HG03521 (cell line): Measurements from ENCODE around the gene ABI1.
A peak's percentile ranks its signal among the peaks of the same experiment; 100 is the strongest.
"Not testable (repeated sequence)": the region's sequence is repeated elsewhere in the genome, so short reads cannot be mapped to it uniquely, and the experiment has no call there.

Experiments used
- ATAC-seq: cut with Tn5 transposase; IDR thresholded peaks from one replicate; pipeline ENCODE4 v1.9.1; 2021; ENCODE audit warnings: mild to moderate bottlenecking, moderate library complexity; ENCODE audit not compliant: unreplicated experiment

The ABI1 gene

DNA sequence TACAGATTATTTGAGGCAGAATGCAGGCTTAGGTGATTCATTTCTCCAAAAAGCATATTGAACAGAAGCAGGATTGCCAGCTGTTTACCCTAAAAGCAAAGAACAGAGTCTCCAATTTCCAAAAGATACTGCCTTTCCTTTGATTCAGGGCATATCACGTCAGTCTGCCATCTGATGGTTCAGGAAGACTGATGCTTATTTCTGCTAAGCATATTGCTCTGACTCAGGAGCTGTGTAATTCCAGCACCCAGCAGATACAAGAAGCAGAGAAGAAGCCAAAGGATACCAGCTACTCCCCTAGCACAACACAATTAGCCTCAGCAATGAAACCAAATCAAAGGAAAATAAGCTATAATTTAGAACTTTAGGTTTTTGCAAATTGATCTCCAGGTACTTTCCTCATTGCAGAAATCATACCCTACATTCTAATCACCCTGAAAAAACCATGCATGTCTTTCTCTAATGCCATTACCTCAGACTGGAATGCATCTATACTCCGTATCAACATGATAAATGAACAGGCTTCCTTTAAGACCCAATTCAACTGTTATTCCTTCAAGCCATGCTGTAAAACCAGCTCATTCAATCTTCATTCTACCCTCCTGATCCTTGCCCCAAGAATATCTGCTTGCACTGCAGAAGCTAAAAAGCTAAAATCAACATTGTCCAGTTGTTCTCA, 55.1 kb downstream of the ABI1 start:
- ATAC-seq: no peak

DNA sequence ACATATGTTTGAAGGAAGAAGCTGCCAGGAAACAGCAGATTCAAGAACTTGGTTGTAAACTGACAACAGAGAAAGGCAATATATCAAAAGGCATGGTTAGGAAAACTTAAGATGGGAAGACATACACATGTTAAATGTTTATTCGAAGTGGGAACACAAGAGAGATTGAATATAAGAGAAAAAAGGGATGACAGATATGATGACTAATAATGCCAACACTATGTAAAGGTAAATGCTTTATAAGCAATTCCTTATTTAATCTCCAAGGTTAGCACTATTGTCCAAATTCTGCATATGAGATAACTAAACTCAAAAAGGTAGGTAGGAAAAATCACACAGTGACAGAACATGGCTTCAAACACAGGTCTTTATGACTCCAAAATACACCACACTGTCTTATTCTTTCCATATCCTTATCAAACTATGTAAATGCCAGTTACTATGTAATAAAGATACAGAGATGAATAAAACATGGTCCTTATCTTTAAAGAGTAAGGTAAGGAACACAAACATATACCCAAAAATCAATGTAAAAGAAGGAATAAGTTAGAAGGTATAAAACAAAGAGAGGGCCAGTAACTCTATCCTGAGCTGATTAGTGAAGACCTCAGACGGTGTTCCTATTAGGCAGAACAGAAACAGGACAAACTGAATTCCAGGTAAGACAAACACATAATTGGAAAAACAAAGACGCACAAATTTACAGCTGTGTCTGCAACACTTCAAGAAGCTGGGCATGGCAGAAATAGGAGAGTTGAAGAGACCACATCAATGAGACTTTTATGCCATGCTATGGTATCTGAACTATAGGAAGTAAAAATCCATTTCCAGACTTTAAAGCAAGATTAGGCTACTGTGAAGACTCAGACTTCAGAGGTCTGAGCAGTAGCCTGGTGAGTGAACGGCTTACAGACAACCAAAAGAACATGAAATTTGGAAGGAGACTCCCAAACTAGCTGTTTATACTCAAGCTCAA, 56.1 kb downstream of the ABI1 start:
- no peak for ATAC-seq

DNA sequence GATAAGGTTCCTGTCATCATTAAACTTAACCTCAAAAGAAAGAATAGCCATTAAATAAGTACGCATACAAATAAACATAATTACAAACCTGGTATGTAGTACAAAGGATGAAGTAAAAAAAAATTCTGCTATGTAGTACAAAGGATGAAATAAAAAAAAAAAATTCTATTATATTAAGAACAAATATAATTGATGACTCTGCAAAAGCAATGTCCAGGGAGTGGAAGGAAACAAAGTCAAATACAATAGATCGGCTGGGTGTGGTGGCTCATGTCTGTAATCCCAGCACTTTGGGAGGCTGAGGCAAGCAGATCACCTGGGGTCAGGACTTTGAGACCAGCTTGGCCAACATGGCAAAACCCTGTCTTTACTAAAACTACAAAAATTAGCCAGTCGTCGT, 56.9 kb downstream of the ABI1 start:
- ATAC-seq: no peak

DNA sequence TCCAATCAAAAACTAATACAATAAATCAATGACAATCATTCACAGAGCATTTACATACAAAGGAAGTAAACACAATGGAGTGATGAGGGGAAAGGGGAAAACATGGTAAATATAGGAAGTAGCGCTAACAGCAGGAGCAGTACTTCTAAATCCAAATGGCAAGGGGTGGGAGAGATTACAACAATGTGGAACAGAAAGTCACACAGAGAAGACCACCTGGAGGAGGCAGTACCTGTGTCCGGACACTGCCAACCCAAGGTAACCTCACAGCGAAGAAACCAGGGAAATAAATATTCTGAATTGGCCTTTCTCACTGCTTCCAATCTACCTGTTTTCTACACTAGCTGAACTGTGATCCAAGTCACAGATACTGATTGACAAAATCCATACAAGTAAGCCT, 58.2 kb downstream of the ABI1 start:
- no peak for ATAC-seq

DNA sequence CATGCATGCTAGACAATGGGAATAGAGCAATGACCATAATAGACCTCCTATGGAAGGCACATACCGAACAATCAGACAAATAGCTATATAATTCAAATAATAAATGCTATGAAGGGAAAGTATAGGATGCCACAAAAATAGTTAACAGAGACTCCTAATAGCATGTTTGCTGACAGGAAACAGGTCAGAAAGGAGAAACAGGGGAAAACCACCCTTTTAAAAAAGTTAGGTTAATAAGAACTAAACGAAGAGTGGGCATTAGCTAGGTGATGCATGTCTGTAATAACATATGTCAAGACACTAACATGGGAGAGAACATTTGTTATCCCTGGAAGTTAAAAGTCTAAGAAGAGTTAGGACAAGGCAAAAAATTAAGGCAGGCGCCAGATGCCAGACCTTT, 58.9 kb downstream of the ABI1 start:
- no peak for ATAC-seq

DNA sequence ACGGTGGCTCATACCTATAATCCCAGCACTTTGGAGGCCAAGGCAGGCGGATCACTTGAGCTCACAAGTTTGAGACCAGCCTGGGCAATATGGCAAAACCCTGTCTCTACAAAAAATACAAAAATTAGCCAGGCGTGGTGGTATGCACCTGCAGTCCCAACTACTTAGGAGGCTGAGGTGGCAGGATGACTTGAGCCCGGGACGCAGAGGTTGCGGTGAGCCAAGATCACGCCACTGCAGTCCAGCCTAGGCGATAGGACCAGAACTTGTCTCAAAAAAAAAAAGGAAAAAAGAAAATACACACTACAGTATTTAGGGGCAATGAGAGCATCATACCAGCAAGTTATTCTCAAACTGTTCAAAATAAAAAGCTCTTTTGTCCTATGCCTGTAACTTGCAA, 59.5 kb downstream of the ABI1 start:
- ATAC-seq: no peak

DNA sequence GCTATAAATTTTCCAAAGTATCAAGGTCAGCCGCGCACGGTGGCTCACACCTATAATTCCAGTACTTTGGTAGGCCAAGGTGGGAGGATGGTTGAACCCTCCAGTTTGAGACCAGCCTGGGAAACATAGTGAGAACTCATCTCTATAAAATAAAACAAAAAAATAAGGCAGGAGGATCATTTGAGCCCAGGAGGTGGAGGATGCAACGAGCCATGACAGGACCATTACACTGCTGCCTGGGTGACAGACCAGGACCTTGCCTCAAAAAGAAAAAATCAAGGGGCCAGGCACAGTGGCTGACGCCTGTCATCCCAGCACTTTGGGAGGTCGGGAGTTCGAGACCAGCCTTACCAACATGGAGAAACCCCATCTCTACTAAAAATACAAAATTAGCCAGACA, 60.3 kb downstream of the ABI1 start:
- no peak for ATAC-seq

DNA sequence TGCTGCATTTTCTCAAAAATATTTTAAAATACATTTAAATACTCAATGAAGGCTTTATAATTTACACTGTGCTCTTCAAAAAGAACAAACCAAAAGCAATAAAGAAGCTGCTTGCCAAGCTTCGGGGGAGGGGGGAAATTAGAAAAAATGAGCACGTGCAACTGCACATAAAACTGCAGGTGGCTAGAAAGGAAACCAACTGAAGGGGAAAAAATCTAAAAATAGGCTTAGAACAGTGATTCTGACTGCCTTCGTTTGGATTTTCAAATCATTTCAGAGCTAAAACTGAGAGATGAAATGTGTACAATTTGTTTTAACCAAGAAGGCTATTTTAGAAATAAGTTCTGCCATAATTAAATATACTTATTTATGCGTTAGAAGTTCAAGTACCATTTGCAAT, 61.4 kb downstream of the ABI1 start:
- ATAC-seq: peak; percentile 52

DNA sequence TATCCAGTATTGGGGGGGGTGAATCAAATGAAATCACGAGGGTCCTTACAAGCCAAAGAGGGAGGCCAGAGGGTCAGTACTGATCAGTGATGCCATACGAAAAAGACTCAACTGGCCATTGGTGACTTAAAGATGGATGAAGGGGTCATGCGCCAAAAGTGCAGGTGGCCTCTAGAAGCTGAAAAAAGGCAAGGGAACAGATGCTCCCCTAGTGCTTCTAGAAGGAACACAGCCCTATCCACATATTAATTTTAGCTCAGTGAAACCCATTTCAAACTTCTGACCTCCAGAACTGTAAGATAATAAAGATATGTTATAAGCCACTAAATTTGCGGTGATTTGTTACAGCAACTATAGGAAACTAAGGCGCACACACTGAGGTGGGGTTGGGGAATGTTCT, 62.5 kb downstream of the ABI1 start:
- no peak for ATAC-seq

DNA sequence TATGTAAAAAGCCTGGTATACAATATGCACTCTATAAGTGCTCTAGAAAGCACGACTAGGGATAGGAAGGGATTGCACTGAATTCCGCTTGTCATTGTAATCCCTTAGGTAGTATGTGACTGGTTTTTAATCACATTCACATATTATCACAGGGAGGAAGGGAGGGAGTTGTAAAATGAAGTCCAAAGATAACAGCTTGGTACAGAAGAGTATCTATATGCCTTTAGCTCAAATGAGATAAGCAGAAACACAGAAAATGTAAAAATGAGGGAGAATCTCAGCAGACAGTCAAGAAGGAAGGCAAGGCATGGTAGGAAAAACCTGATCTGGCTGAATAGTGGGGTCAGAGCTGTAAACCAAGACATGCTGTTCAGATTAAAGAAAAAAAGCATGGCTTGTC, 63.4 kb downstream of the ABI1 start:
- no peak for ATAC-seq

DNA sequence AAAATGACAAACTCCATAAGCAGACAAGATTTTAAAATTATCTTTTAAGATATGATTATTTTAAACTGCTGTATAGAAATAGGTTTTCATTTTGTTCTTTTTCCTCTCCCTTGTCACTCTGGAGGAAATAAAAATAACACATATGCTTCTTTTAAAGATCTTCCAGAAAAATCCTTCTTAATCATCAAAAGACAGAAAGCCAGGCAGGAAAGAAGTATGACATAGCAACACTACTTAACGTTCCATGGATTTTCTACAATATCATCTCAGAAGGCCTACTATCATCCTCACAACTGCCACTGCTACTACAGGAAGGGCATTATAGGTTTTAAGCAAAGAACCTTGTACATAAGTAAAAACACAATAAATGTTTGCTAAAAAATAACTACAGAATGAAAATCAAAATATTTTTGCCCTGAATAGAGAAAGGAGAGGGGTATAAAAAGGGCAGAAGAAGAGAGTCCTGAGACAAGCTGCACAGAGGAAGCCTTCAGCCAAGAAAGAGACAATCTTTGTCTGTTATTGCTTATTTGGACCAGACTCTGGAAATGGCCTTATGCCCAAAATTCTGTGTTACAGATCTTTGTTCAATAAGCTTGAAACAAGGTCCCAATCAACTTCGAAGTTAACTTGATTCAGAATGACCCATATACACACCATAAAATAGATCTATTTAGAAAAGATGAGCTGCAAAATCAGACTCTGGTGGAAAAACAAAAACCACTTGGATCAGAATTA, 67.8 kb downstream of the ABI1 start:
- ATAC-seq: no peak

DNA sequence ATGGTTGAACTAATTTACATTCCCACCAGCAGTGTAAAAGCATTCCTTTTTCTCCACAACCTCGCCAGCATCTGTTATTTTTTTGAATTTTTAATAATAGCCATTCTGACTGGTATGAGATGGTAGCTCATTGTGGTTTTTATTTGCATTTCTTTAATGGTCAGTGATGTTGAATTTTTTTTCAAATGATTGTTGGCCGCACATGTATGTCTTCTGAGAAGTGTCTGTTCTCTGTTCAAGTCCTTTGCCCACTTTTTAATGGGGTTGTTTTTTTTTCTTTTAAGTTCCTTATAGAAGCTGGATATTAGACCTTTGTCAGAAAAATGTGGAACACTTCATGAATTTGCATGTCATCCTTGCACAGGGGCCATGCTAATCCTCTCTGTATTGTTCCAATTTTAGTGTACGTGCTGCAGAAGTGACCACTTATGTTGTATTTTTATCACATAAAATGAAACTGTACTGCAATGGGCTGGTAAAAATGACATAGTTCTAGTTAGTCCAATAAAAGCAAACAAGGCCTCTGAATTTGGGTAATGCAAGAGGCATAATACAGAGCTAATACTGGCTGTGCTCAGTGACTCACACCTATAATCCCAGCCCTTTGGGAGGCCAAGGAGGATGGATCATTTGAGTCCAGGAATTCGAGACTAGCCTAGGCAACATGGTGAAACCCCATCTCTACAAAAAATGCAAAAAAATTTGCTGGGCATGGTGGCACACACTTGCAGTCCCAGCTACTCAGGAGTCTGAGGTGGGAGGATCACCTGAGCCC, 70.3 kb downstream of the ABI1 start:
- no peak for ATAC-seq

DNA sequence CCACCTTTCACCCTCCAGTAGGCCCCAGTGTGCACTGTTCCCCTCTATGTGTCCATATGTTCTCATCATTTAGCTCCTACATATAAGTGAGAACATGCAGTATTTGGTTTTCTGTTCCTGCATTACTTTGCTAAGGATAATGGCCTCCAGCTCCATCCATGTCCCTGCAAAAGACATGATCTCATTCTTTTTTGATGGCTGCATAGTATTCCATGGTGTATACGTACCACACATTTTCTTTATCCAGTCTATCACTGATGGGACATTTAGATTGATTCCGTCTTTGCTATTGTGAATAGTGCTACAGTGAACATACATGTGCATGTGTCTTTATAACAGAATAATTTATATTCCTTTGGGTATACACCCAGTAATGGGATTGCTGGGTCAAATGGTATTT, 71.0 kb downstream of the ABI1 start:
- not testable (repeated sequence) for ATAC-seq

DNA sequence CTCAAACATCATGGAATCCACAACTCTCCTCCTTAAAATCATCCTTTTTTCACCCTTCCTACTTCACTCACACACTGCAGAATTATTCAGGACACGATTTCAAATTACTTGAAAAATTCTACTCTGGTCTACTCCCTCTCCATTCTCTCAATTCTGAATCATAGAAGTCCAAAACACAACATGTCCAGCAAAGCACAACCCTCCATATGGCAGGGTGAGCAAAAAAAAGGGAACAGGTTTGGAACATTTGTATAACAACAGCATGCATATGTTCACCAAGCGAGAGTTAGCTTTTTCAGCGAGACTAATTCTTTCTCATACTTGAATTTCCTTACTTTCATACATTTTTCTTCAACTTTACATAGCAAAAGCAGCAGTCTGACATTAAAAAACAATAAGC, 73.4 kb downstream of the ABI1 start:
- ATAC-seq: no peak

DNA sequence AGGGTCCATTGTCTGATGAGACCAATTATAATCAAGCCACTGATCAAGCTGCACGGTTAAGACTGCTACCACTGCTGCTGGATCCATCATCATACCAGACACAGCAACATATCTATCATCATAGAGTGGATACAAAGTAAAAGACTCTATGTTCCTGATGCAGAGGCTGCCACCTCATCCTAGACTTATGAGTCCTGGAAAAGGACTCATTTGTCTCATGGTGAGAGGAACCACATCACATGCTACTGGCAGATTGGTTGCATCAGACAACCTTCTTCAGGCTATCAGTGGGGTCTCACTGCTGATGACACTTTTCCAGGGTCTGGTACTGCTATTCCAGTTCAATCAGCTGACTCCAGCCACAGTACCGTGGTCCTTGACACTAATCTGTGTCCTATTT, 79.0 kb downstream of the ABI1 start:
- peak; percentile 9 for ATAC-seq

DNA sequence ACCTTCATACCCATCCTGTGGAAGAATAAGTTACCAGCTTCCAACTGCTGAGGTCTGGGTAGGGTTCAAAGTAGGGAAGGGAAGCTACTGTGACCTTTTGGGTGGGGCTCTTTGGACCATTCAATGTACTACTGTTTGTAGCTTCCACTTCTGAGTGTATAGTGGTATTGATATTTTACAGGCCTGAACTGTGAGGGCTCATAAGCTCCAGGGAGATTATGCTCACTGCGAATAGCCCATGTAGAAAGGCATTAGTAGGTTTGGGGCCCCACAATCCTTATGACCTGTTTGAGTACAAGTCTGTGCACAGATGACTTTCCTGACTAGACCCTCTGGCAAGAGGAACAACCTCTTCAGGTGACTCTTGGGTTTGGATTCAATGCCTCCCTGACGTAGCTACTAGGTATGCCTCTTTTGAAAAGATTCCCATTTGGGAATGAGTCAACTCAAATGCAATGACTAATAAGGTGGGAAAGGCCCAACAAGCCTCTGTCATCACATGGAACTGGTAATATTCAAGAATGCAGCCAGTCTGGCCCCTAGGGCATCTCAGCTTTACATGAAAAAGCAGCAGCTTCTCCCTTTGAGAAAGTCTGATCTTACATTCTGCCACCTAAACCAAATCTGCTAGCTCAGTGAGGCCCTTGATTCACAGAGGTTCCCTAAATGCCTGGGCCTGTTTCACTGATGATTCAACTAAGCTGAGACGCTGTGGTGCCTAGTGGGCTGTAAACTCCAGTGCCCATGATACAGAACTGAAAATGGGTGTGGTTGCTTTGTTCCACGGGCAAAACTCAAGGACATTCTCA, 79.8 kb downstream of the ABI1 start:
- ATAC-seq: peak; percentile 53

DNA sequence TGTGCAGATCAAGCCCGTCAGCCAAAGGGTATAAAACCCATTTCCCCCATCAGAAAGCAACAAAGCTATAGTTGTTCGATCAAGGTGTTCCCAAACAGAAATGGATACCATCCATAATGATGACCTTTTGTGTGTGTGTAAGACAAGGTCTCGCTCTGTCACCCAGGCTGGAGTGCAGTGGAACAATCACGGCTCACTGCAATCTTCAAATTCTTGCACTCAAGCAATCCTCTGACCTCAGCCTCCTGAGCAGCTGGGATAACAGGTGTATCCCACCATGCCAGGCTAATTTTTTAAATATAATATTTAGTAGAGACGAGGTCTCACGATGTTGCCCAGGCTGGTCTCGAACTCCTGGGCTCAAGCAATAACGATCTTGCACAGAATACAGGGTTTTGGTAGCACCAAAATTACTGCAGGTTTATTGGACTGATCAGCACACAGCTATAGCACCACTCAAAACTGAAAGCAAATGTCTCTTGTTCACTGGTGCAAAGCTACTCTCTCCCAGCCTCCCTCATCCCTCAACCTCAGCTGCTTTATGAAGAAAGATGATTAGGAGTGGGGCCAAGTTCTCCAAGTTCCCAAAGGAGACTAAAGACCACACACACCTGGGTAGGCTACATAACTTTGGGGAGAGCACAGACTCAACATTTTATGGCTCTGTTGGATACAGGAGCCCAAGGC, 80.5 kb downstream of the ABI1 start:
- ATAC-seq: no peak

DNA sequence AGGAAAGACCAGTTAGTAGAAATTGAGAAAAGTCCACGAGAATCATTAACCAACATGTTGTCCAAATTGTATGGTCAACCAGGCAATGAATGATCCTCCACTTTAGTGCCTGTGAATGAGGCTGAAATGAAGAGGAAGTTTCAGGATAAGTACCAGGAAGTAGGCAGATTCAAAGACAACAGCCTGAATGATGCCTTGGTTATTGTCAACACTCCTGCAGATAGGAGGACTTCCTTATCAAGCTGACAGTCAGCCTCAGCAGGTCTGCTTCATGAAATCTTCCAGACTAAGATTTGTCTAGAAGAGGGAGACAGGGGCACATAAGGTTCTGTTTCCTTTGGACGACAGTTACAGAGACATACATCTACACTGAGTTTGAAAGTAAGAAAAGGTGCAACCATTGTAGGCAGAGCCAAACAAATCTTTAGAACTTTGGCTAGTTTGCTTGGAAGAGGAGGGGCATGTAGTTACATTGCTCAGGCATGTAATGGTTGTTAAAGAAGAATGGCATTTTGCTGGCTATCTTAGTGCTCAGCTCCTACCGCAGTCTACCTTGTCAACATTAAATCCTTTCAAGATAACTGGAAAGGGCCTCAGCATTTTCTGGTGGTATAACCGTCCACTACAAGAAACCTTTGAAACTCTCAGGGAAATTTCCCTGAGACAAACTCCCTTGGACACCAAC, 81.4 kb downstream of the ABI1 start:
- ATAC-seq: no peak

DNA sequence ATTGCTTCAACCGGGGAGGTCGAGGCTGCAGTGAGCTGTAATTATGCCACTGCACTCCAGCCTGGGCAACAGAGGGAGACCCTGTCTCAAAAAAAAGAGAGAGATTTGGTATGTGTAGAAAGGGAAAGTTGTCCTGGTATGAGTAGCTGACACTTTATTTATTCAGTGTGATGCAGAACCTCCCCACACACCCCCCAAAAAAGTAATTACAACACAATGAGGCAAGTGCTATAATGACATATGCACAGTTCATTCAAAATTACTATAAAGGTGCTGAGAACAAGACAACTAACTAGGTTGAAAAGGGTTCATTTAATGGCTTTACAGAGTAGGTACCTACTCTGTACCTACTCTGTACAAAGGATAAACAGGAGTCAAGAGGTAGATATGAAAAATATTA, 83.1 kb downstream of the ABI1 start:
- ATAC-seq: no peak
